Measurements from ENCODE around the gene PNPLA1. TPM values are rescaled to one million over a fixed set of nuclear protein-coding genes. Genes with fewer than 3 reads are reported as not detected.

The PNPLA1 gene
- not detected for total RNA-seq
- polyA plus RNA-seq (2013, experiment 1 of 2) = not detected
- not detected for polyA plus RNA-seq (2013, experiment 2 of 2)
- long read RNA-seq, experiment 1 = 0 reads
- long read RNA-seq, experiment 2 = 0 reads
- long read RNA-seq, experiment 3, partial matches to known transcripts = 0 of 1 reads
- long read RNA-seq, experiment 3, other reads (novel, unspliced or antisense) = 1 of 1 reads
- long read RNA-seq, experiment 4 = 0 reads

GRCh38 chr6:36269834-36270705, at the start of gene PNPLA1:
TSS of gene PNPLA1 (plus strand) at chr6:36270060. CDS start at chr6:36270460, 400 bp downstream.
- no peak within 1 kb of the TSS for H3K4me3 ChIP-seq (ENCODE audit: low read length)
- H3K9ac ChIP-seq (ENCODE audit: extremely low read depth, low read length, poor library complexity, severe bottlenecking) = no peak within 1 kb of the TSS
- peaks cover 30% of the 10 kb centered on the region for H3K27me3 Mint-ChIP-seq (ENCODE audit: insufficient read depth)
- H3K4me1 ChIP-seq (ENCODE audit: control insufficient read depth, insufficient read depth, low read length) = no peaks in the 10 kb centered on the region
- TF ChIP-seq, protein P1, sequence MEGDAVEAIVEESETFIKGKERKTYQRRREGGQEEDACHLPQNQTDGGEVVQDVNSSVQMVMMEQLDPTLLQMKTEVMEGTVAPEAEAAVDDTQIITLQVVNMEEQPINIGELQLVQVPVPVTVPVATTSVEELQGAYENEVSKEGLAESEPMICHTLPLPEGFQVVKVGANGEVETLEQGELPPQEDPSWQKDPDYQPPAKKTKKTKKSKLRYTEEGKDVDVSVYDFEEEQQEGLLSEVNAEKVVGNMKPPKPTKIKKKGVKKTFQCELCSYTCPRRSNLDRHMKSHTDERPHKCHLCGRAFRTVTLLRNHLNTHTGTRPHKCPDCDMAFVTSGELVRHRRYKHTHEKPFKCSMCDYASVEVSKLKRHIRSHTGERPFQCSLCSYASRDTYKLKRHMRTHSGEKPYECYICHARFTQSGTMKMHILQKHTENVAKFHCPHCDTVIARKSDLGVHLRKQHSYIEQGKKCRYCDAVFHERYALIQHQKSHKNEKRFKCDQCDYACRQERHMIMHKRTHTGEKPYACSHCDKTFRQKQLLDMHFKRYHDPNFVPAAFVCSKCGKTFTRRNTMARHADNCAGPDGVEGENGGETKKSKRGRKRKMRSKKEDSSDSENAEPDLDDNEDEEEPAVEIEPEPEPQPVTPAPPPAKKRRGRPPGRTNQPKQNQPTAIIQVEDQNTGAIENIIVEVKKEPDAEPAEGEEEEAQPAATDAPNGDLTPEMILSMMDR (conservative IDR thresholded peaks at IDR 0.05) = no peak
- no peaks in the 10 kb centered on the region for H3K36me3 Mint-ChIP-seq (ENCODE audit: low read depth)
- H3K27ac Mint-ChIP-seq = no peak within 1 kb of the TSS
- peak; percentile 79 for DNase-seq
- H3K27me3 ChIP-seq (ENCODE audit: control insufficient read depth, insufficient read depth, low read length, poor library complexity, severe bottlenecking) = no peaks in the 10 kb centered on the region
- H3K36me3 ChIP-seq (ENCODE audit: control insufficient read depth, insufficient read depth, low read length) = no peaks in the 10 kb centered on the region
- peaks cover 5% of the 10 kb centered on the region for H3K9me3 Mint-ChIP-seq
- H3K27ac ChIP-seq (ENCODE audit: low read depth, low read length) = no peak within 1 kb of the TSS
- peaks cover 14% of the 10 kb centered on the region for H3K4me1 Mint-ChIP-seq
- peaks cover 14% of the 10 kb centered on the region for H3K9me3 ChIP-seq (ENCODE audit: control insufficient read depth, low read length)
- H3K4me3 Mint-ChIP-seq = no peak within 1 kb of the TSS
- 75 to 90% methylated on average over 10 to 32 of the region's 32 CpGs for WGBS, 2 experiments (ENCODE audit: insufficient coverage in 1 of 2, insufficient read length in 1 of 2)

DNA sequence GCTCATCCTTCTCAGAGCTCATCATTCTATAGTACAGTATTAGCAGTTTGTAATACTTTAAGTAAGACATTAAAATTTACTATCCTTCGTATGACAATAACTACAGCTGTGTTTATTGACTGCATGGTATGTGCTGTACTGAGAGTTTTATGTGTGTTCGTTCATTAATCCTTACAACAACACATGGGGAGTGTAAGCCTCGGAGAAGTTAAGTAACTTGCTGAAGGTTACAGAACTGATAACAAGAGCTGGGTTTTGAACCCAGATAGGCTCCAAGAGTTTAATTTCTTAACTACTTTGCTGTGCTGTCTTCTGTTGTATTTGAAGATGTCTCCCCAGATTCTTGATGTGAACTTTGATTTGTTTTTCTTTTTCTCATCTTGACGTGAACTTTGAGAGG, 49.6 kb upstream of the PNPLA1 start:
- peaks cover 78% of the 10 kb centered on the region for H3K36me3 Mint-ChIP-seq (ENCODE audit: low read depth)
- Histone ChIP-seq H3K36me3 (ENCODE audit: control insufficient read depth, insufficient read depth, low read length) (peaks cover 95% of the 10 kb centered on the region), H3K9ac (ENCODE audit: extremely low read depth, low read length, poor library complexity, severe bottlenecking) (no peak overlapping the region), H3K9me3 (ENCODE audit: control insufficient read depth, low read length) (no peaks in the 10 kb centered on the region), H3K4me3 (ENCODE audit: low read length) (no peak overlapping the region), H3K4me1 (ENCODE audit: control insufficient read depth, insufficient read depth, low read length) (peaks cover 13% of the 10 kb centered on the region), H3K27me3 (ENCODE audit: control insufficient read depth, insufficient read depth, low read length, poor library complexity, severe bottlenecking) (no peaks in the 10 kb centered on the region), H3K27ac (ENCODE audit: low read depth, low read length) (no peak overlapping the region)
- no peak overlapping the region for H3K27ac Mint-ChIP-seq
- 94% methylated on average over 2 to 3 of the region's 4 CpGs for WGBS, 2 experiments (ENCODE audit: insufficient coverage in 1 of 2, insufficient read length in 1 of 2)
- peaks cover 11% of the 10 kb centered on the region for H3K4me1 Mint-ChIP-seq
- TF ChIP-seq, protein P1 (conservative IDR thresholded peaks at IDR 0.05) = no peak
- H3K9me3 Mint-ChIP-seq = no peaks in the 10 kb centered on the region
- DNase-seq = no peak
- no peak overlapping the region for H3K4me3 Mint-ChIP-seq
- H3K27me3 Mint-ChIP-seq (ENCODE audit: insufficient read depth) = no peaks in the 10 kb centered on the region

DNA sequence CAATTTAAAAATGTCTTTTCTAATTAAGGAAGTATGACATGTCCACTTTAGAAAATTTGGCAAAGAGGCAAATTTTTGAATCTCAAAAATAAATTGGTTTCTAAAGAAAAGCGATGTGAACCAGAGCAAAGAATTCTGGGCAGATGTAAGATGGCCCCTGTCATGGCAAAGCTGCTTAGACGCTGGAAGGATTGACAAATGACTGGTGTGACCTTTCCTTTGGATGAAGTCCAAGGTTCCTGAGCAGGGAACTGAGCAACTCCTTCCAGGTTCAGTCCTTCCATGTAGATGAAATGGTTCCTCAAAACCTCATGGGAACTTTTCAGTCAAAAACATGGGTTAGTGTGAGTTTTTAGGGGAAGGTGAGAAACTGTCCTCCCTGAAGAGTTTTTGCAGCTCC, 48.2 kb upstream of the PNPLA1 start:
- H3K27me3 Mint-ChIP-seq (ENCODE audit: insufficient read depth) = no peaks in the 10 kb centered on the region
- Histone ChIP-seq H3K4me1 (ENCODE audit: control insufficient read depth, insufficient read depth, low read length) (peaks cover 25% of the 10 kb centered on the region), H3K27me3 (ENCODE audit: control insufficient read depth, insufficient read depth, low read length, poor library complexity, severe bottlenecking) (no peaks in the 10 kb centered on the region), H3K36me3 (ENCODE audit: control insufficient read depth, insufficient read depth, low read length) (peaks cover 94% of the 10 kb centered on the region), H3K9me3 (ENCODE audit: control insufficient read depth, low read length) (no peaks in the 10 kb centered on the region), H3K9ac (ENCODE audit: extremely low read depth, low read length, poor library complexity, severe bottlenecking) (no peak overlapping the region), H3K27ac (ENCODE audit: low read depth, low read length) (no peak overlapping the region), H3K4me3 (ENCODE audit: low read length) (no peak overlapping the region)
- no peak for DNase-seq
- H3K4me3 Mint-ChIP-seq = no peak overlapping the region
- WGBS, 2 experiments (ENCODE audit: insufficient coverage in 1 of 2, insufficient read length in 1 of 2) = 96 to 99% methylated on average over 2 of the region's 2 CpGs
- H3K27ac Mint-ChIP-seq = no peak overlapping the region
- no peaks in the 10 kb centered on the region for H3K9me3 Mint-ChIP-seq
- peaks cover 23% of the 10 kb centered on the region for H3K4me1 Mint-ChIP-seq
- H3K36me3 Mint-ChIP-seq (ENCODE audit: low read depth) = peaks cover 77% of the 10 kb centered on the region
- TF ChIP-seq, protein P1 (conservative IDR thresholded peaks at IDR 0.05) = no peak

Data from endodermal cell (in vitro differentiated cells).